Measurements from ENCODE around the gene PIAS2. TPM values are rescaled to one million over a fixed set of nuclear protein-coding genes. Genes with fewer than 3 reads are reported as not detected.
A peak's percentile ranks its signal among the peaks of the same experiment; 100 is the strongest.

Gene PIAS2
- total and polyA plus RNA-seq, 4 experiments from 2014 or later, result 18.6 to 38.3 (median 28.2) TPM

GRCh38 chr18:46950064-46950656 is 32.9 kb upstream of the PIAS2 start:
- H3K4me3 Mint-ChIP-seq, result no peak overlapping the region
- Histone ChIP-seq H3K4me3 (ENCODE audit: low read length in 2 of 2) (no peak overlapping the region), H3K36me3 (ENCODE audit: insufficient read depth, low read length) (no peaks in the 10 kb centered on the region), H3K4me1 (ENCODE audit: insufficient read depth, low read length) (no peaks in the 10 kb centered on the region), H3K27ac (ENCODE audit: low read depth, low read length) (no peak overlapping the region), H3K27me3 (ENCODE audit: insufficient read depth, low read length) (peaks cover 5% of the 10 kb centered on the region), H3K9me3 (ENCODE audit: control insufficient read depth in 1 of 2, low read length in 2 of 2) (no peaks in the 10 kb centered on the region)
- no peaks in the 10 kb centered on the region for H3K36me3 Mint-ChIP-seq
- no peak overlapping the region for H3K27ac Mint-ChIP-seq
- POLR2A ChIA-PET (ENCODE audit: partially characterized antibody), result no interaction called here
- DNase-seq, result peak in 1 of 5 donors; percentile 3
- intact Hi-C loops (cut with micrococcal nuclease), result no loop called here
- peaks cover 0 to 1% (median 0%) of the 10 kb centered on the region in 4 donors for H3K4me1 Mint-ChIP-seq
- H3K9me3 Mint-ChIP-seq, result no peaks in the 10 kb centered on the region
- peaks cover 7 to 8% of the 10 kb centered on the region in 2 donors for H3K27me3 Mint-ChIP-seq
- CTCF ChIA-PET (ENCODE audit: partially characterized antibody), result interaction anchor here (1.3 to 2.1 kb wide), 5 partner anchors 10 to 255 kb away, joined by 3 to 6 read pairs (median 5); no protein-coding TSS in a partner anchor

GRCh38 chr18:46946656-46947282 is 29.5 kb upstream of the PIAS2 start:
- ChIA-PET POLR2A (ENCODE audit: partially characterized antibody) (no interaction called here), CTCF (ENCODE audit: partially characterized antibody) (interaction anchor here (1.2 kb wide), 1 partner anchor 10 kb away, joined by 4 read pairs; no protein-coding TSS in a partner anchor)
- intact Hi-C loops (cut with micrococcal nuclease), result no loop called here
- peaks cover 0 to 1% (median 0%) of the 10 kb centered on the region in 4 donors for H3K4me1 Mint-ChIP-seq
- peak; percentile 40 to 57 (median 50) for DNase-seq
- Histone ChIP-seq H3K36me3 (ENCODE audit: insufficient read depth, low read length) (no peaks in the 10 kb centered on the region), H3K9me3 (ENCODE audit: control insufficient read depth in 1 of 2, low read length in 2 of 2) (no peaks in the 10 kb centered on the region), H3K4me1 (ENCODE audit: insufficient read depth, low read length) (no peaks in the 10 kb centered on the region), H3K27ac (ENCODE audit: low read depth, low read length) (no peak overlapping the region), H3K4me3 (ENCODE audit: low read length in 2 of 2) (peak overlapping the region; percentile 51 to 55), H3K27me3 (ENCODE audit: insufficient read depth, low read length) (peaks cover 5% of the 10 kb centered on the region)
- H3K27me3 Mint-ChIP-seq, result peaks cover 9 to 11% of the 10 kb centered on the region in 2 donors
- no peak overlapping the region for H3K27ac Mint-ChIP-seq
- no peak overlapping the region for H3K4me3 Mint-ChIP-seq
- H3K9me3 Mint-ChIP-seq, result no peaks in the 10 kb centered on the region
- no peaks in the 10 kb centered on the region for H3K36me3 Mint-ChIP-seq

GRCh38 chr18:46942646-46943045 is 25.3 kb upstream of the PIAS2 start:
- Histone ChIP-seq H3K4me3 (ENCODE audit: low read length in 2 of 2) (no peak overlapping the region), H3K9me3 (ENCODE audit: control insufficient read depth in 1 of 2, low read length in 2 of 2) (no peaks in the 10 kb centered on the region), H3K4me1 (ENCODE audit: insufficient read depth, low read length) (no peaks in the 10 kb centered on the region), H3K36me3 (ENCODE audit: insufficient read depth, low read length) (no peaks in the 10 kb centered on the region), H3K27ac (ENCODE audit: low read depth, low read length) (no peak overlapping the region), H3K27me3 (ENCODE audit: insufficient read depth, low read length) (no peaks in the 10 kb centered on the region)
- POLR2A ChIA-PET (ENCODE audit: partially characterized antibody), result no interaction called here
- Mint-ChIP-seq H3K4me1 (peaks cover 0 to 1% (median 0%) of the 10 kb centered on the region in 4 donors), H3K9me3 (no peaks in the 10 kb centered on the region), H3K27ac (no peak overlapping the region), H3K36me3 (no peaks in the 10 kb centered on the region), H3K27me3 (peaks cover 4 to 5% of the 10 kb centered on the region in 2 donors), H3K4me3 (no peak overlapping the region)
- CTCF ChIA-PET (ENCODE audit: partially characterized antibody), result no interaction called here
- intact Hi-C loops (cut with micrococcal nuclease), result no loop called here
- no peak for DNase-seq

- Histone ChIP-seq H3K36me3 (ENCODE audit: insufficient read depth, low read length) (no peaks in the 10 kb centered on the region), H3K27ac (ENCODE audit: low read depth, low read length) (no peak overlapping the region), H3K9me3 (ENCODE audit: control insufficient read depth in 1 of 2, low read length in 2 of 2) (no peaks in the 10 kb centered on the region), H3K4me1 (ENCODE audit: insufficient read depth, low read length) (no peaks in the 10 kb centered on the region), H3K27me3 (ENCODE audit: insufficient read depth, low read length) (no peaks in the 10 kb centered on the region), H3K4me3 (ENCODE audit: low read length in 2 of 2) (no peak overlapping the region)
- POLR2A ChIA-PET (ENCODE audit: partially characterized antibody), result no interaction called here
- Mint-ChIP-seq H3K36me3 (no peaks in the 10 kb centered on the region), H3K4me3 (no peak overlapping the region), H3K9me3 (no peaks in the 10 kb centered on the region), H3K27ac (peak overlapping the region in 1 of 7 donors; percentile 56), H3K4me1 (peaks cover 0 to 2% (median under 1%) of the 10 kb centered on the region in 4 donors), H3K27me3 (peaks cover under 1 to 3% of the 10 kb centered on the region in 2 donors)
- intact Hi-C loops (cut with micrococcal nuclease), result no loop called here
- no peak for DNase-seq
- CTCF ChIA-PET (ENCODE audit: partially characterized antibody), result interaction anchor here (2.0 kb wide), 1 partner anchor 10 kb away, joined by 6 read pairs; no protein-coding TSS in a partner anchor
These were observed 22.8 kb upstream of the PIAS2 start for GRCh38 chr18:46939998-46940571.

- ChIA-PET POLR2A (ENCODE audit: partially characterized antibody) (no interaction called here), CTCF (ENCODE audit: partially characterized antibody) (interaction anchor here (2.0 kb wide), 1 partner anchor 10 kb away, joined by 6 read pairs; no protein-coding TSS in a partner anchor)
- H3K4me1 ChIP-seq (ENCODE audit: insufficient read depth, low read length), result no peaks in the 10 kb centered on the region
- no peak overlapping the region for H3K27ac Mint-ChIP-seq
- intact Hi-C loops (cut with micrococcal nuclease), result no loop called here
- H3K4me3 Mint-ChIP-seq, result no peak overlapping the region
- peaks cover 0 to 3% of the 10 kb centered on the region in 2 donors for H3K27me3 Mint-ChIP-seq
- H3K4me3 ChIP-seq (ENCODE audit: low read length in 2 of 2), result no peak overlapping the region
- H3K36me3 Mint-ChIP-seq, result no peaks in the 10 kb centered on the region
- peaks cover 0 to 5% (median under 1%) of the 10 kb centered on the region in 4 donors for H3K4me1 Mint-ChIP-seq
- DNase-seq, result no peak
- no peaks in the 10 kb centered on the region for H3K9me3 Mint-ChIP-seq
- H3K27me3 ChIP-seq (ENCODE audit: insufficient read depth, low read length), result no peaks in the 10 kb centered on the region
- no peaks in the 10 kb centered on the region for H3K9me3 ChIP-seq (ENCODE audit: control insufficient read depth in 1 of 2, low read length in 2 of 2)
- H3K36me3 ChIP-seq (ENCODE audit: insufficient read depth, low read length), result no peaks in the 10 kb centered on the region
- H3K27ac ChIP-seq (ENCODE audit: low read depth, low read length), result no peak overlapping the region
These were observed 22.1 kb upstream of the PIAS2 start for GRCh38 chr18:46939337-46939963.

GRCh38 chr18:46920653-46921052 is 3.3 kb upstream of the PIAS2 start:
- ChIA-PET CTCF (ENCODE audit: partially characterized antibody) (no interaction called here), POLR2A (ENCODE audit: partially characterized antibody) (no interaction called here)
- no peak overlapping the region for H3K4me3 Mint-ChIP-seq
- peaks cover 20 to 27% (median 25%) of the 10 kb centered on the region in 4 donors for H3K4me1 Mint-ChIP-seq
- no peaks in the 10 kb centered on the region for H3K27me3 ChIP-seq (ENCODE audit: insufficient read depth, low read length)
- no peaks in the 10 kb centered on the region for H3K9me3 ChIP-seq (ENCODE audit: control insufficient read depth in 1 of 2, low read length in 2 of 2)
- no peaks in the 10 kb centered on the region for H3K36me3 ChIP-seq (ENCODE audit: insufficient read depth, low read length)
- no peaks in the 10 kb centered on the region for H3K9me3 Mint-ChIP-seq
- H3K27ac ChIP-seq (ENCODE audit: low read depth, low read length), result no peak overlapping the region
- H3K27ac Mint-ChIP-seq, result peak overlapping the region in 1 of 7 donors; percentile 46
- no peak for DNase-seq
- peaks cover 0 to 8% of the 10 kb centered on the region in 2 donors for H3K36me3 Mint-ChIP-seq
- H3K4me1 ChIP-seq (ENCODE audit: insufficient read depth, low read length), result peaks cover 16% of the 10 kb centered on the region
- intact Hi-C loops (cut with micrococcal nuclease), result no loop called here
- no peak overlapping the region for H3K4me3 ChIP-seq (ENCODE audit: low read length in 2 of 2)
- peaks cover 0 to 2% of the 10 kb centered on the region in 2 donors for H3K27me3 Mint-ChIP-seq

GRCh38 chr18:46920067-46920466 is 2.8 kb upstream of the PIAS2 start:
- no peak for DNase-seq
- peak overlapping the region in 1 of 8 donors; percentile 50 for H3K4me3 Mint-ChIP-seq
- CTCF ChIA-PET (ENCODE audit: partially characterized antibody), result no interaction called here
- H3K9me3 ChIP-seq (ENCODE audit: control insufficient read depth in 1 of 2, low read length in 2 of 2), result no peaks in the 10 kb centered on the region
- H3K36me3 Mint-ChIP-seq, result peaks cover 0 to 8% of the 10 kb centered on the region in 2 donors
- peaks cover 0 to 2% of the 10 kb centered on the region in 2 donors for H3K27me3 Mint-ChIP-seq
- peaks cover 21% of the 10 kb centered on the region for H3K4me1 ChIP-seq (ENCODE audit: insufficient read depth, low read length)
- H3K36me3 ChIP-seq (ENCODE audit: insufficient read depth, low read length), result no peaks in the 10 kb centered on the region
- H3K27ac ChIP-seq (ENCODE audit: low read depth, low read length), result no peak overlapping the region
- POLR2A ChIA-PET (ENCODE audit: partially characterized antibody), result no interaction called here
- H3K27me3 ChIP-seq (ENCODE audit: insufficient read depth, low read length), result no peaks in the 10 kb centered on the region
- no peaks in the 10 kb centered on the region for H3K9me3 Mint-ChIP-seq
- H3K27ac Mint-ChIP-seq, result no peak overlapping the region
- H3K4me3 ChIP-seq (ENCODE audit: low read length in 2 of 2), result no peak overlapping the region
- intact Hi-C loops (cut with micrococcal nuclease), result no loop called here
- peaks cover 26 to 33% (median 31%) of the 10 kb centered on the region in 4 donors for H3K4me1 Mint-ChIP-seq

All from CD4-positive, alpha-beta memory T cell (primary cell).